ENCODE results near the gene STMN1.

DNA sequence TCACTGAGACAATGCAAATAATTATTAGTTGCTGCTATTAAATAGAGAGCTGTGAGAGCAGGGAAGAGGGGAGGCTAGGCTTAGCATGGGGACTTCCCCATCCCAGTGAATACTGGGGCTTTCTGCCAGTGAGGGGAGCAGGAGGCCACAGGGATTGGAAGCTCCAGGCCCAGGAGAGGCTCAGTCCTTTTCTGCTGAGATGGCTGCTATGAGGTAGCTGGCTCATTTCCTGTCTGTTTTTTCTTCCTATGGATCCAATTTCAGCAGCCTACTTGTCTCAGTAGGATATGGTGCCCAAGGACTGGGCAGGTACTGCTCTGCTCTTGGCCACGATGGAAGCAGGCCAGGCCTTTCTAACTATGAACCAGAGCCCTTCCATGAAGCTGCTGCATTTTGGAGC lies 10.0 kb downstream of the STMN1 start:
- TF ChIP-seq POLR2A (IDR thresholded peaks at IDR 0.05) = no peak
- TF ChIP-seq, protein P1, sequence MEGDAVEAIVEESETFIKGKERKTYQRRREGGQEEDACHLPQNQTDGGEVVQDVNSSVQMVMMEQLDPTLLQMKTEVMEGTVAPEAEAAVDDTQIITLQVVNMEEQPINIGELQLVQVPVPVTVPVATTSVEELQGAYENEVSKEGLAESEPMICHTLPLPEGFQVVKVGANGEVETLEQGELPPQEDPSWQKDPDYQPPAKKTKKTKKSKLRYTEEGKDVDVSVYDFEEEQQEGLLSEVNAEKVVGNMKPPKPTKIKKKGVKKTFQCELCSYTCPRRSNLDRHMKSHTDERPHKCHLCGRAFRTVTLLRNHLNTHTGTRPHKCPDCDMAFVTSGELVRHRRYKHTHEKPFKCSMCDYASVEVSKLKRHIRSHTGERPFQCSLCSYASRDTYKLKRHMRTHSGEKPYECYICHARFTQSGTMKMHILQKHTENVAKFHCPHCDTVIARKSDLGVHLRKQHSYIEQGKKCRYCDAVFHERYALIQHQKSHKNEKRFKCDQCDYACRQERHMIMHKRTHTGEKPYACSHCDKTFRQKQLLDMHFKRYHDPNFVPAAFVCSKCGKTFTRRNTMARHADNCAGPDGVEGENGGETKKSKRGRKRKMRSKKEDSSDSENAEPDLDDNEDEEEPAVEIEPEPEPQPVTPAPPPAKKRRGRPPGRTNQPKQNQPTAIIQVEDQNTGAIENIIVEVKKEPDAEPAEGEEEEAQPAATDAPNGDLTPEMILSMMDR (IDR thresholded peaks at IDR 0.05) = no peak
- TF ChIP-seq EP300 (IDR thresholded peaks at IDR 0.05) = no peak
